Osteocyte (in vitro differentiated cells): ENCODE measurements around the gene CDCA4. TPM values are rescaled to one million over a fixed set of nuclear protein-coding genes. Genes with fewer than 3 reads are reported as not detected.

Experiments used
- DNase-seq: peaks from one replicate; pipeline ENCODE4 v3.0.0; 2021; ENCODE audit warnings: mixed read lengths; ENCODE audit not compliant: unreplicated experiment; ENCODE audit errors: extremely low spot score
- H3K27ac Mint-ChIP-seq: one replicate; pipeline ENCODE4 v1.8.0; 2021; ENCODE audit warnings: mild to moderate bottlenecking, mixed read lengths; ENCODE audit not compliant: unreplicated experiment
- H3K27me3 Mint-ChIP-seq: one replicate; pipeline ENCODE4 v1.8.0; 2021; ENCODE audit warnings: mixed read lengths; ENCODE audit not compliant: unreplicated experiment
- H3K36me3 Mint-ChIP-seq: one replicate; pipeline ENCODE4 v1.8.0; 2021; ENCODE audit warnings: mixed read lengths; ENCODE audit not compliant: unreplicated experiment
- H3K4me1 Mint-ChIP-seq: one replicate; pipeline ENCODE4 v1.8.0; 2021; ENCODE audit warnings: mixed read lengths; ENCODE audit not compliant: unreplicated experiment
- H3K4me3 Mint-ChIP-seq: one replicate; pipeline ENCODE4 v1.8.0; 2021; ENCODE audit warnings: mild to moderate bottlenecking, moderate library complexity, mixed read lengths; ENCODE audit not compliant: unreplicated experiment
- H3K9me3 Mint-ChIP-seq: one replicate; pipeline ENCODE4 v1.8.0; 2021; ENCODE audit warnings: mixed read lengths; ENCODE audit not compliant: unreplicated experiment
- CTCF ChIP-seq: fragments of 200-600 bp; sonication (generic); IDR thresholded peaks from 2 replicates; pipeline ENCODE4 v1.5.0; 2021; ENCODE audit warnings: antibody characterized with exemption, mild to moderate bottlenecking, moderate library complexity
- total RNA-seq: library from RNA; stranded (reverse); gene quantifications from 2 replicates; pipeline ENCODE4 v1.2.1, GENCODE V29; 2021

The CDCA4 gene
- total RNA-seq, 1 donor from 2014 or later = 14.6 TPM

GRCh38 chr14:105026802-105027563, 6.1 kb upstream of the CDCA4 start:
- DNase-seq = no peak
- H3K36me3 Mint-ChIP-seq = no peaks in the 10 kb centered on the region
- no peak overlapping the region for H3K27ac Mint-ChIP-seq
- H3K4me1 Mint-ChIP-seq = peaks cover 32% of the 10 kb centered on the region
- H3K4me3 Mint-ChIP-seq = no peak overlapping the region
- no peaks in the 10 kb centered on the region for H3K27me3 Mint-ChIP-seq
- H3K9me3 Mint-ChIP-seq = no peaks in the 10 kb centered on the region
- no peak for TF ChIP-seq CTCF

- no peaks in the 10 kb centered on the region for H3K9me3 Mint-ChIP-seq
- no peak for TF ChIP-seq CTCF
- no peaks in the 10 kb centered on the region for H3K36me3 Mint-ChIP-seq
- peak overlapping the region; percentile 85 for H3K27ac Mint-ChIP-seq
- peaks cover 39% of the 10 kb centered on the region for H3K4me1 Mint-ChIP-seq
- no peaks in the 10 kb centered on the region for H3K27me3 Mint-ChIP-seq
- no peak for DNase-seq
- H3K4me3 Mint-ChIP-seq = no peak overlapping the region
These were observed 5.3 kb upstream of the CDCA4 start for GRCh38 chr14:105026033-105026785.

GRCh38 chr14:105025429-105025828, 4.5 kb upstream of the CDCA4 start:
- Mint-ChIP-seq H3K4me1 (peaks cover 39% of the 10 kb centered on the region), H3K27me3 (no peaks in the 10 kb centered on the region), H3K9me3 (no peaks in the 10 kb centered on the region), H3K4me3 (no peak overlapping the region), H3K27ac (peak overlapping the region; percentile 85), H3K36me3 (no peaks in the 10 kb centered on the region)
- TF ChIP-seq CTCF = no peak
- no peak for DNase-seq

GRCh38 chr14:105023791-105024480, 3.1 kb upstream of the CDCA4 start:
- TF ChIP-seq CTCF = no peak
- no peaks in the 10 kb centered on the region for H3K9me3 Mint-ChIP-seq
- H3K27ac Mint-ChIP-seq = peak overlapping the region; percentile 85
- no peaks in the 10 kb centered on the region for H3K27me3 Mint-ChIP-seq
- H3K4me1 Mint-ChIP-seq = peaks cover 52% of the 10 kb centered on the region
- H3K36me3 Mint-ChIP-seq = no peaks in the 10 kb centered on the region
- no peak for DNase-seq
- H3K4me3 Mint-ChIP-seq = no peak overlapping the region

GRCh38 chr14:105023144-105023543, 2.3 kb upstream of the CDCA4 start:
- H3K27ac Mint-ChIP-seq = peak overlapping the region; percentile 85
- H3K4me3 Mint-ChIP-seq = no peak overlapping the region
- no peaks in the 10 kb centered on the region for H3K9me3 Mint-ChIP-seq
- peaks cover 56% of the 10 kb centered on the region for H3K4me1 Mint-ChIP-seq
- no peak for TF ChIP-seq CTCF
- no peak for DNase-seq
- no peaks in the 10 kb centered on the region for H3K27me3 Mint-ChIP-seq
- no peaks in the 10 kb centered on the region for H3K36me3 Mint-ChIP-seq
